GM10266 (cell line): ENCODE results near the gene GALNT18.
"Not testable (repeated sequence)": the region's sequence is repeated elsewhere in the genome, so short reads cannot be mapped to it uniquely, and the experiment has no call there.

ENCODE experiments used
- DNase-seq: peaks from one replicate; pipeline ENCODE4 v3.0.0; 2012; ENCODE audit errors: extremely low spot score
- TF ChIP-seq, protein P1 (sequence below): IDR thresholded peaks from 2 replicates; pipeline ENCODE4 v1.5.1; 2012; ENCODE audit warnings: mild to moderate bottlenecking, low read depth; ENCODE audit not compliant: control insufficient read depth, insufficient read depth; ENCODE audit errors: missing control alignments

Gene GALNT18

DNA sequence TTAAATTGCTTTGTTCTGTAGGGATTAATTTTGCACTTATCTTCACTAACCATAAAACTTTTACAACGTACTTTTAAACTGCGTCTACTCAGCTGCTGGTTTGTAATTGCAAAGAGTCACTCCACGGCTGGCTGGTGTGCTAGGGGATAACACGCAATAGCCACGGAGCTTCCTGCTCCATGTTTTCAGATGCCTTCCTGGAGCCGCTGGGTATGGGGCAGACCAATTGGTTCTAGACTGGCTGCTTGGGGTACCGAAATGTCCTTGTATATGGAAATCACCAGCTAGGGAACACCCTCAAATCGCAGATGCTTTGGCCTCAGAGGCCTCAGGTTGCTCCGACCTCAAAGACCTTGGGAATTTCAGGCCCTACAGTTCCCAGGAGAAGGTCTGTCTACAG is 265.0 kb downstream of the GALNT18 start:
- TF ChIP-seq, protein P1, sequence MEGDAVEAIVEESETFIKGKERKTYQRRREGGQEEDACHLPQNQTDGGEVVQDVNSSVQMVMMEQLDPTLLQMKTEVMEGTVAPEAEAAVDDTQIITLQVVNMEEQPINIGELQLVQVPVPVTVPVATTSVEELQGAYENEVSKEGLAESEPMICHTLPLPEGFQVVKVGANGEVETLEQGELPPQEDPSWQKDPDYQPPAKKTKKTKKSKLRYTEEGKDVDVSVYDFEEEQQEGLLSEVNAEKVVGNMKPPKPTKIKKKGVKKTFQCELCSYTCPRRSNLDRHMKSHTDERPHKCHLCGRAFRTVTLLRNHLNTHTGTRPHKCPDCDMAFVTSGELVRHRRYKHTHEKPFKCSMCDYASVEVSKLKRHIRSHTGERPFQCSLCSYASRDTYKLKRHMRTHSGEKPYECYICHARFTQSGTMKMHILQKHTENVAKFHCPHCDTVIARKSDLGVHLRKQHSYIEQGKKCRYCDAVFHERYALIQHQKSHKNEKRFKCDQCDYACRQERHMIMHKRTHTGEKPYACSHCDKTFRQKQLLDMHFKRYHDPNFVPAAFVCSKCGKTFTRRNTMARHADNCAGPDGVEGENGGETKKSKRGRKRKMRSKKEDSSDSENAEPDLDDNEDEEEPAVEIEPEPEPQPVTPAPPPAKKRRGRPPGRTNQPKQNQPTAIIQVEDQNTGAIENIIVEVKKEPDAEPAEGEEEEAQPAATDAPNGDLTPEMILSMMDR, result no peak
- DNase-seq, result no peak

DNA sequence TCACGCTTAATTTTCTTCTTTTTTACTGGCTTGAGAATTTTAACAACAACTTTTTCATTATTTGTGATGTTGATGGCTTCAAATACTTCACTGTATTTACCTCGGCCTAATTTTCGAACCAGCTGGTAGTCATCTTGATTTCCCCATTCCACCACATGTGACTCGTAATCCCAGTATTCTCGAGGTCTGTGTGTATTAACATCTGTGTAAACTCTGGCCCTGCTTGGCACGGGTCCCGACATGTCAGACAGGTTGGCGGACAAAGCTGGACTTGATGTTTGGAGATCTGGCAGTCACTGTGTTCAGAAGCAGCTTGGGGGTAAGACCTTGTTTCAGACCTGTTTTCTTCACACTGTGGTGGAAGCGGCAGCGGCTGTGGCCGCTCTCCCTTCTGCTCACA is 268.9 kb downstream of the GALNT18 start, which contains the start of gene CSNK2A3:
Gene CSNK2A3 (minus strand): TSS at position 373 of the 400 bp plus-strand sequence. CDS start 131 bp downstream, at position 242.
- not testable (repeated sequence) for DNase-seq

DNA sequence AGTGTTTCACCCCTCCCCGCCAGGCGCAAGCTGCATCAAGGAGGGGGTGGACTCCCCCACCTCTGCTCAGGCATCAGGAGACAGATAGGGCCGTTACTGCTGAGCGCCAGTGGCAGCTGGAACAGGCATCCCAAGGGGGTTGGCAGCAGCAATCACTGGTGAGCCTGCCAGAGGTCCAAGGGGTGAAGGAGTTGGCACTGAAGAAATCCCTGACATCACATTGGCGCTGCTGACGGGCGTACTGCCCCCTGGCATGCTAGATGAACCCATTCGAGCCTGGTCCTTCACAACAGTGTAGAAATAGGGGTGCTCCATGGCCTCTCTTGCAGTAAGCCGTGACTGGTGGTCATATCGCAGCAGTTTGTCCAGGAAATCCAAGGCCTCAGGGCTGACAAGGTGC is 270.0 kb downstream of the GALNT18 start:
- not testable (repeated sequence) for DNase-seq

- no peak for DNase-seq
- TF ChIP-seq, protein P1, result no peak
Measured at GRCh38 chr11:11351042-11351586, 270.7 kb downstream of the GALNT18 start.

- TF ChIP-seq, protein P1, result no peak
Measured at GRCh38 chr11:11349870-11350337, 271.9 kb downstream of the GALNT18 start.

GRCh38 chr11:11349106-11349825 is 272.5 kb downstream of the GALNT18 start:
- DNase-seq, result no peak
- TF ChIP-seq, protein P1, result no peak

More at GRCh38 chr11:11349870-11350337, 271.9 kb downstream of the GALNT18 start:
- no peak for DNase-seq

GRCh38 chr11:11348303-11348702 is 273.5 kb downstream of the GALNT18 start:
- TF ChIP-seq, protein P1, result no peak
- DNase-seq, result no peak

- no peak for DNase-seq
- TF ChIP-seq, protein P1, result no peak
Measured at GRCh38 chr11:11347592-11347991, 274.2 kb downstream of the GALNT18 start.
